Stomach (tissue), 4 donors: ENCODE results near the gene USP6.
"Not testable (repeated sequence)": the region's sequence is repeated elsewhere in the genome, so short reads cannot be mapped to it uniquely, and the experiment has no call there.

Experiments
- CTCF ChIP-seq, 7 experiments: fragments of 450-650 bp in 4 of 7; fragments of 200-600 bp in 3 of 7; sonication (generic) in 3 of 7; IDR thresholded peaks; one replicate each; pipeline ENCODE4 v1.5.1; 2016 to 2019; ENCODE audit warnings: antibody characterized with exemption in 7 of 7, control low read depth in 2 of 7, mild to moderate bottlenecking in 1 of 7
- POLR2AphosphoS5 ChIP-seq, 3 donors: sonication (generic); formaldehyde crosslinking; IDR thresholded peaks; one replicate each; pipeline ENCODE4 v1.6.1; 2016; ENCODE audit warnings: antibody characterized with exemption in 3 of 3

GRCh38 chr17:5136580-5137412 is 21.0 kb downstream of the USP6 start:
- not testable (repeated sequence) for TF ChIP-seq CTCF, POLR2AphosphoS5 (IDR thresholded peaks at IDR 0.05)
